HepG2 (cell line): ENCODE measurements around the gene HDAC8. TPM values are rescaled to one million over a fixed set of nuclear protein-coding genes. Genes with fewer than 3 reads are reported as not detected.

Experiments
- ATAC-seq: fragments of 200-7000 bp; cut with Tn5 transposase; 3 replicates; pipeline ENCODE4 v1.9.1; 2020; ENCODE audit warnings: mild to moderate bottlenecking, moderate library complexity
- Bru-seq: library from RNA; stranded (reverse); fragments of 400-500 nt; gene quantifications from one replicate; lab custom pipeline; 2021; lab: Mats Ljungman, UMichigan
- BruChase-seq, 2 experiments: library from RNA; stranded (reverse); fragments of 400-500 nt; gene quantifications; one replicate each; lab custom pipeline; 2021; lab: Mats Ljungman, UMichigan
- BruUV-seq: library from RNA; stranded (reverse); fragments of 400-500 nt; replicated peaks from 2 replicates; lab custom pipeline; 2021; lab: Mats Ljungman, UMichigan
- CTCF ChIA-PET: fragments of 300-600 bp; formaldehyde crosslinking; extraction: SDS; loops from one replicate; lab custom pipeline; 2021; ENCODE audit warnings: low total read pairs, inconsistent platforms, low intra/inter-chr PET ratio; lab: Yijun Ruan, JAX
- POLR2A ChIA-PET: fragments of 350-600 bp; sonication (Branson Sonifier 250); formaldehyde crosslinking; loops from one replicate; lab custom pipeline; 2020; ENCODE audit warnings: antibody characterized with exemption, inconsistent platforms; lab: Yijun Ruan, JAX
- DNase-seq: peaks from one replicate; pipeline ENCODE4 v3.0.0-alpha.2; 2015; ENCODE audit warnings: low spot score
- FAIRE-seq: peaks from 3 replicates; lab custom pipeline; 2011; peaks lifted over from hg19 to GRCh38; lab: Jason Lieb, UNC
- H2AFZ ChIP-seq: one replicate; pipeline ENCODE4 v1.6.1; 2011; ENCODE audit warnings: low read length, inconsistent platforms
- H3K27ac ChIP-seq: fragments of 300-600 bp; 3 replicates; pipeline ENCODE4 v1.8.0; 2011; ENCODE audit warnings: mixed run types, mild to moderate bottlenecking, mixed read lengths, low read length, inconsistent platforms; ENCODE audit not compliant: insufficient read depth; ENCODE audit errors: extremely low read length
- H3K27me3 ChIP-seq, 2 experiments: fragments of 200-600 bp in 1 of 2; 2 replicates in 1 of 2; 3 replicates in 1 of 2; pipeline versions ENCODE4 v1.6.0 to v1.8.0; 2011; ENCODE audit warnings: low read length in 2 of 2, mild to moderate bottlenecking in 2 of 2, moderate library complexity in 2 of 2, inconsistent platforms in 1 of 2; ENCODE audit not compliant: insufficient read depth in 2 of 2, control insufficient read depth in 1 of 2
- H3K36me3 ChIP-seq, 2 experiments: fragments of 200-600 bp in 1 of 2; replicated peaks in 1 of 2; 2 replicates in 1 of 2; 3 replicates in 1 of 2; pipeline versions ENCODE4 v1.5.1 to v1.8.0; 2011; ENCODE audit warnings: low read length in 2 of 2, inconsistent platforms in 1 of 2; ENCODE audit not compliant: insufficient read depth in 2 of 2, control insufficient read depth in 1 of 2
- H3K4me1 ChIP-seq: 2 replicates; pipeline ENCODE4 v1.5.1; 2012; ENCODE audit warnings: low read length, inconsistent platforms; ENCODE audit not compliant: insufficient read depth
- H3K4me2 ChIP-seq: 2 replicates; pipeline ENCODE4 v1.6.0; 2011; ENCODE audit warnings: low read depth, low read length, inconsistent platforms
- H3K4me3 ChIP-seq, 3 experiments: fragments of 200-600 bp in 1 of 3; sonication (generic), shearing (Covaris generic) in 1 of 3; replicated peaks in 1 of 3; 2 replicates each; pipeline ENCODE4 v1.5.1; 2011 to 2016; ENCODE audit warnings: low read length in 3 of 3, inconsistent platforms in 2 of 3, low read depth in 2 of 3, mild to moderate bottlenecking in 2 of 3, control low read depth in 1 of 3, mixed read lengths in 1 of 3; ENCODE audit not compliant: insufficient read depth in 1 of 3
- H3K79me2 ChIP-seq: one replicate; pipeline ENCODE4 v1.6.1; 2011; ENCODE audit warnings: low read length, inconsistent platforms; ENCODE audit not compliant: insufficient read depth
- H3K9ac ChIP-seq: 2 replicates; pipeline ENCODE4 v1.6.0; 2011; ENCODE audit warnings: mild to moderate bottlenecking, low read depth, low read length, inconsistent platforms; ENCODE audit not compliant: insufficient read depth
- H3K9me3 ChIP-seq: 2 replicates; pipeline ENCODE4 v1.5.1; 2012; ENCODE audit warnings: mild to moderate bottlenecking, low read length
- H4K20me1 ChIP-seq: 2 replicates; pipeline ENCODE4 v1.6.0; 2011; ENCODE audit warnings: inconsistent platforms, mild to moderate bottlenecking, low read length, moderate library complexity; ENCODE audit not compliant: insufficient read depth
- CHD4 ChIP-seq: fragments of 200-600 bp; sonication (generic); IDR thresholded peaks from 2 replicates; pipeline ENCODE4 v1.7.0; 2017; ENCODE audit warnings: mild to moderate bottlenecking, low read length, borderline replicate concordance
- HNRNPUL1 ChIP-seq: fragments of 200-400 bp; formaldehyde crosslinking; IDR thresholded peaks from 2 replicates; pipeline ENCODE4 v1.6.1; 2017; ENCODE audit warnings: low read depth, mild to moderate bottlenecking, low read length, moderate library complexity
- KAT8 ChIP-seq: IDR thresholded peaks from 2 replicates; pipeline ENCODE4 v1.6.1; 2016; ENCODE audit warnings: missing genetic modification reagents, missing compliant biosample characterization
- MAF1 ChIP-seq: sonication (generic); formaldehyde crosslinking; IDR thresholded peaks from 2 replicates; pipeline ENCODE4 v1.5.0; 2020; ENCODE audit warnings: missing genetic modification reagents, borderline replicate concordance
- NR2C2 ChIP-seq: sonication (generic); formaldehyde crosslinking; IDR thresholded peaks from 2 replicates; pipeline ENCODE4 v1.4.0; 2020; ENCODE audit warnings: missing genetic modification reagents, mild to moderate bottlenecking, moderate library complexity, borderline replicate concordance
- ZFY ChIP-seq: sonication (generic); formaldehyde crosslinking; IDR thresholded peaks from 2 replicates; pipeline ENCODE4 v1.4.0; 2020; ENCODE audit warnings: missing genetic modification reagents
- ZNF263 ChIP-seq: sonication (generic); formaldehyde crosslinking; IDR thresholded peaks from 2 replicates; pipeline ENCODE4 v1.4.0; 2020; ENCODE audit warnings: missing genetic modification reagents
- ZNF281 ChIP-seq: sonication (generic); formaldehyde crosslinking; IDR thresholded peaks from 2 replicates; pipeline ENCODE4 v1.4.0; 2020; ENCODE audit warnings: missing genetic modification reagents, borderline replicate concordance
- ZNF574 ChIP-seq: sonication (generic); formaldehyde crosslinking; IDR thresholded peaks from 2 replicates; pipeline ENCODE4 v1.4.0; 2020; ENCODE audit warnings: missing genetic modification reagents
- ZNF841 ChIP-seq: sonication (generic); formaldehyde crosslinking; IDR thresholded peaks from 2 replicates; pipeline ENCODE4 v1.8.1; 2023; ENCODE audit warnings: missing genetic modification reagents, borderline replicate concordance
- ZSCAN25 ChIP-seq: sonication (generic); formaldehyde crosslinking; IDR thresholded peaks from 2 replicates; pipeline ENCODE4 v1.8.0; 2022; ENCODE audit warnings: mild to moderate bottlenecking, missing genetic modification reagents
- WGBS: methylation state at CpG from one replicate; pipeline ENCODE4 v1.1.6; 2017; ENCODE audit warnings: low lambda C conversion rate; 5-methylcytosine and 5-hydroxymethylcytosine counted together
- in situ Hi-C: cut with HindIII; loops from 2 replicates; pipeline ENCODE4 v1.10.0; 2017; ENCODE audit warnings: low pct_unique_long_range_greater_than_20kb; ENCODE audit not compliant: extremely low pct_ligation_motif_present
- intact Hi-C: fragments of 100-400 bp; cut with micrococcal nuclease; formaldehyde crosslinking; loops from one replicate; pipeline ENCODE4 v1.10.0; 2022; ENCODE audit not compliant: unreplicated experiment
- long read RNA-seq, 2 experiments: library from RNA in 1 of 2; library from polyadenylated mRNA in 1 of 2; stranded (forward) in 1 of 2; unstranded in 1 of 2; transcript quantifications; one replicate each; pipeline ENCODE4 v2.0.0, GENCODE V29; 2019 to 2022
- polyA minus RNA-seq, 3 experiments: library from RNA; depleted of rRNA, polyadenylated mRNA; stranded (reverse); fragments of >200 nt; gene quantifications; 2 replicates each; pipeline ENCODE4 v1.2.3, GENCODE V29; 2011; ENCODE audit warnings: low replicate concordance in 1 of 3
- polyA plus RNA-seq, 8 experiments: library from polyadenylated mRNA; depleted of rRNA in 3 of 8; stranded (reverse) in 7 of 8; unstranded in 1 of 8; fragments of >200 nt; fragmentation: Illumina TruSeq in 4 of 8; extraction: Trizol in 4 of 8; gene quantifications; 2 replicates each; pipeline versions ENCODE4 v1.2.1 to v1.2.3, GENCODE V29; 2011 to 2016; ENCODE audit warnings: low read depth in 4 of 8, missing spikeins in 1 of 8, mixed read lengths in 1 of 8; ENCODE audit not compliant: insufficient read depth in 1 of 8
- total RNA-seq, 5 experiments: library from RNA; depleted of rRNA; stranded (reverse); fragments of >200 nt; fragmentation: Illumina TruSeq; extraction: Trizol; gene quantifications; 2 replicates each; pipeline ENCODE4 v1.2.3, GENCODE V29; 2016; ENCODE audit warnings: low read depth in 1 of 5

Gene HDAC8
- total RNA-seq (2016; rRNA removed; fragmentation: Illumina TruSeq; extraction: Trizol) (28.6 and 34.9 TPM in 2 replicates), polyA plus RNA-seq (2011; rRNA removed) (10.8 and 13.7 TPM in 2 replicates), polyA minus RNA-seq (2011; rRNA and poly(A)+ RNA removed; ENCODE audit: low replicate concordance) (16.1 and 76.4 TPM in 2 replicates), Bru-seq, nascent RNA (percentile 65 among the genes with signal in this experiment), BruChase-seq, experiment 1, labeled RNA remaining after a 6-hour chase (percentile 64 among the genes with signal in this experiment), BruChase-seq, experiment 2, labeled RNA remaining after a 2-hour chase (percentile 67 among the genes with signal in this experiment)
- total RNA-seq (2016; cell fraction: cytosol; rRNA removed; fragmentation: Illumina TruSeq; extraction: Trizol; ENCODE audit: low read depth), result 4.7 and 5.5 TPM in 2 replicates
- total RNA-seq (2016; cell fraction: insoluble cytoplasmic fraction; rRNA removed; fragmentation: Illumina TruSeq; extraction: Trizol), result 25.6 and 36.7 TPM in 2 replicates
- total RNA-seq (2016; cell fraction: membrane; rRNA removed; fragmentation: Illumina TruSeq; extraction: Trizol), result 11.7 and 15.0 TPM in 2 replicates
- 29.1 and 33.4 TPM in 2 replicates for total RNA-seq (2016; cell fraction: nucleus; rRNA removed; fragmentation: Illumina TruSeq; extraction: Trizol)
- polyA plus RNA-seq (2011; cell fraction: cytosol; rRNA removed), result 7.6 and 11.8 TPM in 2 replicates
- 9.6 and 11.1 TPM in 2 replicates for polyA plus RNA-seq (2011; cell fraction: nucleus; rRNA removed)
- polyA plus RNA-seq (2012), result 12.3 and 13.8 TPM in 2 replicates
- 4.3 and 5.3 TPM in 2 replicates for polyA plus RNA-seq (2016; cell fraction: cytosol; fragmentation: Illumina TruSeq; extraction: Trizol; ENCODE audit: low read depth)
- 31.4 and 39.2 TPM in 2 replicates for polyA plus RNA-seq (2016; cell fraction: insoluble cytoplasmic fraction; fragmentation: Illumina TruSeq; extraction: Trizol; ENCODE audit: low read depth)
- polyA plus RNA-seq (2016; cell fraction: membrane; fragmentation: Illumina TruSeq; extraction: Trizol; ENCODE audit: low read depth), result 11.2 and 11.8 TPM in 2 replicates
- 22.3 and 23.3 TPM in 2 replicates for polyA plus RNA-seq (2016; cell fraction: nucleus; fragmentation: Illumina TruSeq; extraction: Trizol; ENCODE audit: insufficient read depth, low read depth)
- polyA minus RNA-seq (2011; cell fraction: cytosol; rRNA and poly(A)+ RNA removed), result 6.8 and 7.7 TPM in 2 replicates
- polyA minus RNA-seq (2011; cell fraction: nucleus; rRNA and poly(A)+ RNA removed), result 71.5 and 79.6 TPM in 2 replicates
- long read RNA-seq, experiment 1, transcript HDAC8-207 (11 exons, 2,110 nt), result major isoform, 5 of 16 reads
- long read RNA-seq, experiment 1, partial matches to known transcripts, result 2 of 16 reads
- long read RNA-seq, experiment 1, other reads (novel, unspliced or antisense), result 3 of 16 reads
- long read RNA-seq, experiment 2, partial matches to known transcripts, result 1 of 9 reads
- long read RNA-seq, experiment 2, other reads (novel, unspliced or antisense), result 4 of 9 reads

- POLR2A ChIA-PET, result interaction anchor here (0.6 to 1.5 kb wide), 2 partner anchors 21 to 391 kb away, joined by 3 read pairs; partner anchors contain the start of gene PIN4
- intact Hi-C loops, result no loop called here
- BruUV-seq, result no TSS peak
- TF ChIP-seq ZNF841 (CRISPR knock-in tag) (no peak), ZNF263 (CRISPR knock-in tag) (peak; percentile 78), ZSCAN25 (CRISPR knock-in tag) (no peak), ZNF574 (CRISPR knock-in tag) (peak; percentile 59), ZFY (peak; percentile 52; the same call in 1 of the 2 replicates), KAT8 (peak; percentile 79; the same call in 1 of the 2 replicates), ZNF281 (CRISPR knock-in tag) (peak; percentile 23; the same call in 1 of the 2 replicates), MAF1 (CRISPR knock-in tag) (no peak), HNRNPUL1 (no peak), NR2C2 (CRISPR knock-in tag) (peak; percentile 56; the same call in 1 of the 2 replicates), CHD4 (no peak)
Measured at GRCh38 chrX:72572248-72573157, at the start of gene HDAC8. Gene HDAC8 (minus strand): TSS chrX:72572843. CDS start chrX:72572761, 82 bp downstream.

More at GRCh38 chrX:72572248-72573157, at the start of gene HDAC8:
- Histone ChIP-seq H4K20me1 (no peaks in the 10 kb centered on the region), H3K27ac (peak within 1 kb of the TSS; percentile 72), H3K36me3 (peaks cover 0 to 11% of the 10 kb centered on the region in 2 experiments; a peak in 1 of 5 replicates), H3K9ac (peak within 1 kb of the TSS; percentile 78), H3K4me3 (peak within 1 kb of the TSS; percentile 66 to 88 (median 76)), H3K4me2 (peak within 1 kb of the TSS; percentile 63), H3K9me3 (no peaks in the 10 kb centered on the region), H3K4me1 (no peaks in the 10 kb centered on the region), H3K79me2 (peaks cover 6% of the 10 kb centered on the region), H3K27me3 (no peaks in the 10 kb centered on the region), H2AFZ (peak within 1 kb of the TSS; percentile 94)
- in situ Hi-C loops, result no loop called here
- FAIRE-seq (peak; percentile 36), DNase-seq (peak; percentile 76), ATAC-seq (peak; percentile 96)
- CTCF ChIA-PET, result no interaction called here
- under 1% methylated on average over 24 of the region's 36 CpGs for WGBS
